ENCODE results near the gene PIGR. TPM values are rescaled to one million over a fixed set of nuclear protein-coding genes. Genes with fewer than 3 reads are reported as not detected.

The PIGR gene
- total and polyA plus RNA-seq, 2 of the 4 experiments (the other 2 are of a cell fraction), result not detected

DNA sequence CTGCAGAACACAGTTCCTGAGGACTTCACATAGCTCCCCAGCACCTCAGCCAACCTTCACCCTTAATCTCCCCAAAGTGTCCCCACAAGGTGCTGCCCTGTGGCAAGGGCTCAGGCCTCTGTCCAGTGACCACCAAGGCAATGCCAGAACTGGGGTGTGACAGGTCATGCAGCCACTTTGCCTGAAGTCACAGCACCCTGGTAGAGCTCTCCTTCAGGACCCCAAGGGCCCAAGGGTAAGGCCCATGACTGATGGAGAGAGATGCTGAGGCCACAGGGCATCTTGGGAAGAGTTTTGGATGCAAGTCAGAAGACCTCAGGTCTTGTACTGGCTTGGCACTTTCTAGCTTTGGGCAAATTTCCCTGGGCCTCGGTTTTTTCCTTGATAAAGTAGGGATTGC is 23.7 kb downstream of the PIGR start:
- ATAC-seq (ENCODE audit: low read depth) (no peak), DNase-seq (no peak)
- Histone ChIP-seq H3K27me3 (ENCODE audit: control insufficient read depth, insufficient read depth, low read length) (peaks cover 11% of the 10 kb centered on the region; the same call in 1 of the 2 replicates), H3K56ac (ENCODE audit: extremely low read depth, insufficient read depth, low read length) (no peak overlapping the region), H2BK120ac (ENCODE audit: low read depth, low read length) (no peak overlapping the region), H3K36me3 (ENCODE audit: control insufficient read depth, insufficient read depth, low read length) (no peaks in the 10 kb centered on the region), H4K91ac (ENCODE audit: insufficient read depth, low read depth, low read length) (no peak overlapping the region), H2BK20ac (ENCODE audit: low read depth, low read length) (no peak overlapping the region), H3K27ac (ENCODE audit: insufficient read depth, low read length) (no peak overlapping the region), H3K4ac (ENCODE audit: low read depth, low read length) (no peak overlapping the region), H4K8ac (ENCODE audit: low read depth in 2 of 2, low read length in 2 of 2) (no peak overlapping the region), H3K4me1 (ENCODE audit: control insufficient read depth, insufficient read depth, low read length) (no peaks in the 10 kb centered on the region; the same call in 1 of the 2 replicates), H3K4me2 (ENCODE audit: low read depth, low read length) (no peak overlapping the region), H3K4me3 (ENCODE audit: insufficient read depth, low read depth, low read length) (no peak overlapping the region), H2AK5ac (ENCODE audit: low read depth, low read length) (no peak overlapping the region), H3K9me1 (ENCODE audit: insufficient read depth, low read length) (peaks cover 12% of the 10 kb centered on the region), H4K20me1 (ENCODE audit: insufficient read depth, low read length) (no peaks in the 10 kb centered on the region), H2BK5ac (ENCODE audit: low read depth, low read length, poor library complexity, severe bottlenecking) (no peak overlapping the region), H2AK9ac (replicated peaks; ENCODE audit: low read depth, low read length, poor library complexity) (no peak overlapping the region), H4K5ac (ENCODE audit: low read depth, low read length) (no peak overlapping the region), H3K18ac (ENCODE audit: low read depth, low read length) (no peak overlapping the region), H3K14ac (replicated peaks; ENCODE audit: low read depth, low read length) (no peak overlapping the region), H2BK15ac (ENCODE audit: low read depth, low read length) (no peak overlapping the region), H3K9ac (ENCODE audit: low read depth, low read length) (no peak overlapping the region), H3K23ac (ENCODE audit: low read depth, low read length) (no peak overlapping the region), H3K79me1 (ENCODE audit: low read depth in 1 of 2, low read length in 2 of 2) (no peaks in the 10 kb centered on the region; a peak in 1 of 4 replicates), H3K9me3 (ENCODE audit: control insufficient read depth, insufficient read depth, low read length) (no peaks in the 10 kb centered on the region), H2AFZ (replicated peaks; ENCODE audit: low read length, poor library complexity) (no peak overlapping the region)
- WGBS, 2 experiments (ENCODE audit: extremely low coverage in 2 of 2, insufficient read length in 1 of 2), result no CpG with 5 or more reads among the region's 1 CpG
- ChIA-PET POLR2A (ENCODE audit: unreplicated experiment) (no interaction called here), CTCF (interaction anchor here (0.9 kb wide), 1 partner anchor 10 kb away, joined by 3 read pairs; no protein-coding TSS in a partner anchor)
- TF ChIP-seq, protein P1, sequence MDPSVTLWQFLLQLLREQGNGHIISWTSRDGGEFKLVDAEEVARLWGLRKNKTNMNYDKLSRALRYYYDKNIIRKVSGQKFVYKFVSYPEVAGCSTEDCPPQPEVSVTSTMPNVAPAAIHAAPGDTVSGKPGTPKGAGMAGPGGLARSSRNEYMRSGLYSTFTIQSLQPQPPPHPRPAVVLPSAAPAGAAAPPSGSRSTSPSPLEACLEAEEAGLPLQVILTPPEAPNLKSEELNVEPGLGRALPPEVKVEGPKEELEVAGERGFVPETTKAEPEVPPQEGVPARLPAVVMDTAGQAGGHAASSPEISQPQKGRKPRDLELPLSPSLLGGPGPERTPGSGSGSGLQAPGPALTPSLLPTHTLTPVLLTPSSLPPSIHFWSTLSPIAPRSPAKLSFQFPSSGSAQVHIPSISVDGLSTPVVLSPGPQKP (IDR thresholded peaks at IDR 0.05; ENCODE audit: borderline replicate concordance, low read depth, low read length), result no peak
- TF ChIP-seq RFX5 (IDR thresholded peaks at IDR 0.05; ENCODE audit: low read depth, low read length) (no peak), MAFK (IDR thresholded peaks at IDR 0.05; ENCODE audit: low read depth, low read length) (no peak), RAD21 (IDR thresholded peaks at IDR 0.05; ENCODE audit: low read length) (no peak), NFE2L2 (IDR thresholded peaks at IDR 0.05; ENCODE audit: low read depth, low read length) (no peak), BHLHE40 (IDR thresholded peaks at IDR 0.05; ENCODE audit: low read depth, low read length) (no peak), CEBPB (IDR thresholded peaks at IDR 0.05; ENCODE audit: low read depth, low read length) (no peak), MXI1 (IDR thresholded peaks at IDR 0.05; ENCODE audit: borderline replicate concordance, low read depth, low read length) (no peak), POLR2A (IDR thresholded peaks at IDR 0.05; ENCODE audit: low read depth, low read length) (no peak), FOS (IDR thresholded peaks at IDR 0.05; ENCODE audit: low read depth, low read length) (no peak)
- TF ChIP-seq, protein P2, sequence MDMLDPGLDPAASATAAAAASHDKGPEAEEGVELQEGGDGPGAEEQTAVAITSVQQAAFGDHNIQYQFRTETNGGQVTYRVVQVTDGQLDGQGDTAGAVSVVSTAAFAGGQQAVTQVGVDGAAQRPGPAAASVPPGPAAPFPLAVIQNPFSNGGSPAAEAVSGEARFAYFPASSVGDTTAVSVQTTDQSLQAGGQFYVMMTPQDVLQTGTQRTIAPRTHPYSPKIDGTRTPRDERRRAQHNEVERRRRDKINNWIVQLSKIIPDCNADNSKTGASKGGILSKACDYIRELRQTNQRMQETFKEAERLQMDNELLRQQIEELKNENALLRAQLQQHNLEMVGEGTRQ (IDR thresholded peaks at IDR 0.05; ENCODE audit: low read depth, low read length), result no peak
- TF ChIP-seq, protein P3, sequence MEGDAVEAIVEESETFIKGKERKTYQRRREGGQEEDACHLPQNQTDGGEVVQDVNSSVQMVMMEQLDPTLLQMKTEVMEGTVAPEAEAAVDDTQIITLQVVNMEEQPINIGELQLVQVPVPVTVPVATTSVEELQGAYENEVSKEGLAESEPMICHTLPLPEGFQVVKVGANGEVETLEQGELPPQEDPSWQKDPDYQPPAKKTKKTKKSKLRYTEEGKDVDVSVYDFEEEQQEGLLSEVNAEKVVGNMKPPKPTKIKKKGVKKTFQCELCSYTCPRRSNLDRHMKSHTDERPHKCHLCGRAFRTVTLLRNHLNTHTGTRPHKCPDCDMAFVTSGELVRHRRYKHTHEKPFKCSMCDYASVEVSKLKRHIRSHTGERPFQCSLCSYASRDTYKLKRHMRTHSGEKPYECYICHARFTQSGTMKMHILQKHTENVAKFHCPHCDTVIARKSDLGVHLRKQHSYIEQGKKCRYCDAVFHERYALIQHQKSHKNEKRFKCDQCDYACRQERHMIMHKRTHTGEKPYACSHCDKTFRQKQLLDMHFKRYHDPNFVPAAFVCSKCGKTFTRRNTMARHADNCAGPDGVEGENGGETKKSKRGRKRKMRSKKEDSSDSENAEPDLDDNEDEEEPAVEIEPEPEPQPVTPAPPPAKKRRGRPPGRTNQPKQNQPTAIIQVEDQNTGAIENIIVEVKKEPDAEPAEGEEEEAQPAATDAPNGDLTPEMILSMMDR (conservative IDR thresholded peaks at IDR 0.05; ENCODE audit: low read depth, low read length), result no peak
- intact Hi-C loops (cut with micrococcal nuclease) (no loop called here), dilution Hi-C loops (cut with HindIII; ENCODE audit: low sequenced_read_pairs, unreplicated experiment) (no loop called here), in situ Hi-C loops (cut with MboI; ENCODE audit: low sequenced_read_pairs) (no loop called here)
- no TSS peak for BruUV-seq (replicated peaks)

Data from IMR-90 (cell line).